Measurements from ENCODE around the gene YTHDF2. TPM values are rescaled to one million over a fixed set of nuclear protein-coding genes. Genes with fewer than 3 reads are reported as not detected.
"Not testable (repeated sequence)": the region's sequence is repeated elsewhere in the genome, so short reads cannot be mapped to it uniquely, and the experiment has no call there.

YTHDF2 gene
- total RNA-seq, 1 donor from 2014 or later, result 88.2 TPM

DNA sequence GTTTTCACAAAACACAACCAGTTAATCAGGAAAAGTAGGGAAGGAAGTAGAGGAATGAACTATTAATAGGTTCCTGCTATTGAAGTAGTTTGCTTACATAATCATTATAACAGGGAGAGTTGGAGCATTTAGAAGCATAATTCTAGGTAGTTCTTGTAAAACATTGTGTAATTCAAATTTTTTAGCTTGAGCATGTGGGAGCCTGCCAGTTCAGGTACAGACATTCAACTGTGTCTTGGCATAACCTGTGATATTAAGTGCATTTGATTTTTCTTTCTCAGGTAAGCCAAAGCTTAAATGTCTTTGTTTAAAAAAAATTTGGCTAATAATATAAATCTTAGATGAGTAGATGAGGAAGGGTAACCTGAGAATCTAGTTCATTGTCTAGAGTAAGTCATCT is 3.4 kb downstream of the YTHDF2 start:
- Mint-ChIP-seq H3K4me1 (ENCODE audit: low read depth) (peaks cover 47% of the 10 kb centered on the region), H3K27me3 (ENCODE audit: low read depth) (no peaks in the 10 kb centered on the region), H3K4me3 (ENCODE audit: low read depth) (peak overlapping the region; percentile 52), H3K36me3 (ENCODE audit: low read depth) (peaks cover 71% of the 10 kb centered on the region), H3K9me3 (no peaks in the 10 kb centered on the region), H3K27ac (peak overlapping the region; percentile 9)
- intact Hi-C loops (cut with micrococcal nuclease), result no loop called here
- no peak for DNase-seq (ENCODE audit: low spot score)

DNA sequence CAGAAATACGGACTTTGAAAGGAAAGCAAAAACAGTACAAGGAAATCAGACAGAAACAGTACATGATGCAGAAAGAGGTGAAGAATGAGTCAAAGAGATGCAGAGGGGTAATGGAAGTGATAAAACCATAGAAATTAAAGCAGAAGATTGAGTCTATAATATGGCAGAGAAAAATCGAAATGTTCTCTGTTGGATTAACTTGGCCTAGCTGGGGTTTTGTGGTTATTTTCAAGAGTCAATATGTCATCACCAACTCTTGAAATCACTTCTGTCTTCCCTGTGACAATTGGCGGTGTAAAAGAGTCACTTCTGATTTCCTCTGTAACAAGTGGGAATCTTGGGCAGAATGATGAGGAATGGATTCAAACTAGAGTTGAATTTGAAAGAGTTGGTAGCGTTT is 7.4 kb downstream of the YTHDF2 start:
- Mint-ChIP-seq H3K27ac (peak overlapping the region; percentile 43), H3K27me3 (ENCODE audit: low read depth) (no peaks in the 10 kb centered on the region), H3K4me3 (ENCODE audit: low read depth) (peak overlapping the region; percentile 63), H3K9me3 (no peaks in the 10 kb centered on the region), H3K36me3 (ENCODE audit: low read depth) (peaks cover 74% of the 10 kb centered on the region), H3K4me1 (ENCODE audit: low read depth) (peaks cover 45% of the 10 kb centered on the region)
- DNase-seq (ENCODE audit: low spot score), result no peak
- intact Hi-C loops (cut with micrococcal nuclease), result no loop called here

DNA sequence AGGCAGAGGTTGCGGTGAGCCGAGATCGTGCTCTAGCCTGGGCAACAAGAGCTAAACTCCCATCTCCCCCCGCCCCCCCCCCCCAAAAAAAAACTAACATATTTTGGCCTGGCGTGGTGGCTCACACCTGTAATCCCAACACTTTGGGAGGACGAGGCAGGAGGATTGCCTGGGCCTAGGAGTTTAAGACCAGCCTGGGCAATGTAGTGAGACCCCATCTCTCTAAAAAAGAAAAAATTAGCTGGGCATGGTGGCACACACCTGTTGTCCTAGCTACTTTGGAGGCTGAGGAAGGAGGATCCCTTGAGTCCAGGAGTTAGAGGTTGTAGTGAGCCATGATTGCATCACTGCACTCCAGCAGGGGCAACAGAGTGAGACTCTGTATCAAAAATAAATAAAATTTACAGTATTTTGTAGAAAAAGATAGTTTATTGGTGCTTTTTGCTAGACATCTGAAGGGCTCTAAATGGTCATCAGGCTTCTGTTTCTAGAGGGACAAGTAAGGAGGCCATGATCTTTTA is 9.0 kb downstream of the YTHDF2 start:
- intact Hi-C loops (cut with micrococcal nuclease), result no loop called here
- H3K4me3 Mint-ChIP-seq (ENCODE audit: low read depth), result no peak overlapping the region
- H3K27ac Mint-ChIP-seq, result no peak overlapping the region
- peaks cover 48% of the 10 kb centered on the region for H3K4me1 Mint-ChIP-seq (ENCODE audit: low read depth)
- no peaks in the 10 kb centered on the region for H3K9me3 Mint-ChIP-seq
- H3K27me3 Mint-ChIP-seq (ENCODE audit: low read depth), result no peaks in the 10 kb centered on the region
- H3K36me3 Mint-ChIP-seq (ENCODE audit: low read depth), result peaks cover 75% of the 10 kb centered on the region
- no peak for DNase-seq (ENCODE audit: low spot score)

DNA sequence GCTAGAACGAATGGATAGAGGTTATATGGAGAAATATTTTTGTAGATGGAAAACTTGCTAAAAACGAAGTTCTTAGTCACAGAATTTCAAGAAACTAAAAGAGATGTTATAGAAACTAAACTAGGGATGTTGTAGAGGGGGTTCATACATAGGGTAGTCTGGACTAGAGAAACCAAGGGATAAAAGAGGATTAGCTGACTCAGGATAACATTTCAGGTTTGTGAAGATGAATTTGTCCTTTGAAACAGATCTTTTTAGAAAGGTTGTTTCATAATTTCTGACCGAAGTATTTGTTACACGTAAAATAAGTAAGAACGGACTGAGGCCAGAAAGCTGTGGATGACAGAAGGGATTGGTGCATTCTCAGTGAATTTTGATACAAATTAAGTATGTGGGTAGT is 13.6 kb downstream of the YTHDF2 start:
- no peaks in the 10 kb centered on the region for H3K9me3 Mint-ChIP-seq
- H3K4me3 Mint-ChIP-seq (ENCODE audit: low read depth), result no peak overlapping the region
- H3K36me3 Mint-ChIP-seq (ENCODE audit: low read depth), result peaks cover 45% of the 10 kb centered on the region
- H3K4me1 Mint-ChIP-seq (ENCODE audit: low read depth), result peaks cover 30% of the 10 kb centered on the region
- H3K27me3 Mint-ChIP-seq (ENCODE audit: low read depth), result no peaks in the 10 kb centered on the region
- intact Hi-C loops (cut with micrococcal nuclease), result no loop called here
- no peak overlapping the region for H3K27ac Mint-ChIP-seq
- no peak for DNase-seq (ENCODE audit: low spot score)

DNA sequence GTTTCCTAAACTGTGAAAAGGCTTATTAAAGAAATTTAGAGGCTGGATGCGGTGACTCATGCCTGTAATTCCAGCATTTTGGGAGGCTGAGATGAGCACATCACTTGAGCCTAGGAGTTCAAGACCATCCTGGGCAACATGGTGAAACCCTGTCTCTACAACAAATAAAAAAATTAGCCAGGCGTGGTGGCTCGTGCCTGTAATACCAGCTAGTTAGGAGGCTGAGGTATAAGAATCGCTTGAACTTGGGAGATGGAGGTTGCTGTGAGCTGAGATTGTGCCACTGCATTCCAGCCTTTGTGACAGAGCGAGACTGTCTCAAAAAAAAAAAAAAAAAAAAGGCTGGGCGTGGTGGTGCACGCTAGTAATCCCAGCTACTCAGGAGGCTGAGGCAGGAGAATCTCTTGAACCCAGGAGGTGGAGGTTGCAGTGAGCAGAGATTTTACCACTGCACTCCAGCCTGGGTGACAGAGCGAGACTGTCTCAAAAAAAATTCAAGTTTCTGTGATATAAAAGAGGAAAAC is 14.1 kb downstream of the YTHDF2 start:
- DNase-seq (ENCODE audit: low spot score); H3K27ac Mint-ChIP-seq; intact Hi-C loops (cut with micrococcal nuclease); H3K27me3 Mint-ChIP-seq (ENCODE audit: low read depth); H3K4me3 Mint-ChIP-seq (ENCODE audit: low read depth); H3K9me3 Mint-ChIP-seq: not testable (repeated sequence)
- Mint-ChIP-seq H3K4me1 (ENCODE audit: low read depth) (peaks cover 30% of the 10 kb centered on the region), H3K36me3 (ENCODE audit: low read depth) (peaks cover 44% of the 10 kb centered on the region)

DNA sequence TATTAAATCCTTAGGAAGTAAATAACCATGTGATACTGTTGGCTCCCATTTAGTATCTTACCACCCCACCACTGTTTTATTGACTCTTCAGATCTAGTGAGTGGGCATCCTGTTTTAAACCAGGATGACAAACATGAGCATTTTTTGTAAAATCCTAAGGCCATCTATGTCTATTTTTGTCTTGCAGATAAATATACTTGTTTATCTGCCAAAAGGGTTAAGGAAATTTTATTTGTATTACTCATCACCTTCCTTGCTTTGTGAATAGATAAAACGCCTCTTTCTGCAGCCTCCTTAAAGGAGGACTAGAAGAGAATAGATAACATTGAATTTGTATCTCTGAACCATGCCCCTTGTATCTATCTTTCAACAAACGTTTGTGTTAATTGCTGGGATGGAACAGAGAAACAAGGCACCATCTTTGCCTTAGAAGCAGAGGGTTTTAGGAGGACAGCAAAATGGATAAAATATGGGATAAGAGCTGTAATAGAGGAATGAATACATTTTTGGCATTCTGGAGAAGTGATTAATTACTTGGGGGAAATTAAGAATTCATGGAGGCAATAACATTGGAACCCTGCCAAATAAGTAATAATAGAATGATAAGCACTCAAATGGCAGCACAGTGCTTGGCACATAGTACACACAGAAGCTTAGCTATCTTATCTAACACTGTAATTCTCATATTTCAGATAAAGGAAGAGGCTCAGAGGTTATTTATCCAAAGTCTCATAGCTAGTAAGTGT is 14.7 kb downstream of the YTHDF2 start:
- peaks cover 40% of the 10 kb centered on the region for H3K36me3 Mint-ChIP-seq (ENCODE audit: low read depth)
- no peak overlapping the region for H3K27ac Mint-ChIP-seq
- no peaks in the 10 kb centered on the region for H3K27me3 Mint-ChIP-seq (ENCODE audit: low read depth)
- H3K4me3 Mint-ChIP-seq (ENCODE audit: low read depth), result no peak overlapping the region
- H3K4me1 Mint-ChIP-seq (ENCODE audit: low read depth), result peaks cover 27% of the 10 kb centered on the region
- H3K9me3 Mint-ChIP-seq, result no peaks in the 10 kb centered on the region
- intact Hi-C loops (cut with micrococcal nuclease), result no loop called here
- DNase-seq (ENCODE audit: low spot score), result no peak

DNA sequence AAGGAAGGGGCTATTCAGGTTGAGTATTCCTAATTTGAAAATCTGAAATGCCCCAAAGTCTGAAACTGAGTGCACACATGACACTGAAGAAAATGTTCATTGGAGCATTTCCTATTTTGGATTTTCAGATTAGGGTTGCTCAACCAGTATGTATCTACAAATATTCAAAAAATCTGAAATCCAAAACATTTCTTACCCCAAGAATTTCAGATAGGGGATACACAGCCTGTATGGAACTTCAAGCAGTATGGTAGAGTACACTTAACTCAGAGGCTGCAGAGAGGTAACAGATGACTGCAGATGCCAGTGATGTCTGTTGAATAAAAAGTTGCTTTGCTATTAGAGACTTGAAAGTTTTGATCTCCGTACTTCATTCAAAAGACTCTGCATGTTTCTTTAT is 19.0 kb downstream of the YTHDF2 start:
- no peaks in the 10 kb centered on the region for H3K27me3 Mint-ChIP-seq (ENCODE audit: low read depth)
- no peaks in the 10 kb centered on the region for H3K9me3 Mint-ChIP-seq
- intact Hi-C loops (cut with micrococcal nuclease), result no loop called here
- H3K4me3 Mint-ChIP-seq (ENCODE audit: low read depth), result no peak overlapping the region
- no peak overlapping the region for H3K27ac Mint-ChIP-seq
- H3K4me1 Mint-ChIP-seq (ENCODE audit: low read depth), result peaks cover 11% of the 10 kb centered on the region
- H3K36me3 Mint-ChIP-seq (ENCODE audit: low read depth), result peaks cover 31% of the 10 kb centered on the region
- DNase-seq (ENCODE audit: low spot score), result no peak

DNA sequence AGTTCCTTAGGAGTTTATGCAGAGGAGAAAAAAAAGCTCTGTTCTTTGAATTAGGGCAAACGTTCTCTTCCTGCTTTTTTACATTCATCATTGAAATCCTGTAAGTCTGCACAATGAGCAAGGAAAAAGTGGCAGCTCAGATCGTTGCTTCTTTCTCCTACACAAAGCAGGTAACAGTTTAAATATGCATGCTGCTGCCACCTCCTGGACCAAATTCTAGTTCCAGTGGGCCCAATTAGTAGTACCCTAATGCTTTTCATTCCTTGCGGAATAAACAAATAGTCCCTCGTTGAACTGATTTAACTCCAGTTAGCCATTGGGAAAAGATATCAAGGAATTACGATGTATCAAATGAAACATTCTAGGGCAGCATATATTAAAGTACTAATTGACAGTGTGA is 20.1 kb downstream of the YTHDF2 start:
- no peaks in the 10 kb centered on the region for H3K27me3 Mint-ChIP-seq (ENCODE audit: low read depth)
- H3K9me3 Mint-ChIP-seq, result no peaks in the 10 kb centered on the region
- peaks cover 7% of the 10 kb centered on the region for H3K4me1 Mint-ChIP-seq (ENCODE audit: low read depth)
- no peak overlapping the region for H3K4me3 Mint-ChIP-seq (ENCODE audit: low read depth)
- no peak for DNase-seq (ENCODE audit: low spot score)
- intact Hi-C loops (cut with micrococcal nuclease), result no loop called here
- no peak overlapping the region for H3K27ac Mint-ChIP-seq
- peaks cover 26% of the 10 kb centered on the region for H3K36me3 Mint-ChIP-seq (ENCODE audit: low read depth)

DNA sequence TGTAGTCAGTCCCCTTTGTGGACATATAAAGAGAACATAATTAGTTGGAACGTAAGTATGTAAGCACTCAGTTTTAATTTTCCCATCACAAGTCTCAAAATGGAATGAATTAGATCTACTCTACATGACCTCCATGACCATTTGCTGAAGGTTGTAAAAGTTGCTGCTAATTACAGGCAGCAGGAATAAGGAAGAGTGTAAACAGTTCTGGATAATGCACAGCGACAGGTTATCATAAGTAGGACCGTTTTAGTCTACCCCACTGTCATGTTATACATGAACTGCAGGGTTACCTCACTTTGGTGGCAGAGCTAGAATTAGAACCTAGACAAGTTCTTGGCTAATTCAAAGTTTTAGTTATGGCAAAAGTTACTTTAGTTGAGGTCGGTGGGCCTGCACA is 21.7 kb downstream of the YTHDF2 start:
- Mint-ChIP-seq H3K27me3 (ENCODE audit: low read depth) (no peaks in the 10 kb centered on the region), H3K4me3 (ENCODE audit: low read depth) (no peak overlapping the region), H3K36me3 (ENCODE audit: low read depth) (peaks cover 29% of the 10 kb centered on the region), H3K4me1 (ENCODE audit: low read depth) (peaks cover 7% of the 10 kb centered on the region), H3K9me3 (no peaks in the 10 kb centered on the region), H3K27ac (no peak overlapping the region)
- DNase-seq (ENCODE audit: low spot score), result no peak
- intact Hi-C loops (cut with micrococcal nuclease), result no loop called here

DNA sequence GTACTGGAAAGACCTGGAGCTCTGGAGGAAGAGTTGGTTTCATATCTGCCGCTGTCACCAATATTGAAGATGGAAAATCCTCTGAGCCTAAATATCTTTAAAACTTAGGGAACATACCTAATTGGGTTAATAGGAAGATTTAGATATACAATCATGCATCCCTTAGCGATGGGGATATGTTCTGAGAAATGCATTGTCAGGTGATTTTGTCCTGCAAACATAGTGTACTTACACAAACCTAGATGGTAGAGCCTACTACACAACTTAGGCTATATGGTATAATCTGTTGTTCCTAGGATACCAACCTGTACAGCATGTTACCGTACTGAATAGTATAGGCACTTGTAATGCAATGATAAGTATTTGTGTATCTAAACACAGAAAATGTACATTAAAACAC is 22.5 kb downstream of the YTHDF2 start:
- Mint-ChIP-seq H3K4me3 (ENCODE audit: low read depth) (no peak overlapping the region), H3K27ac (no peak overlapping the region), H3K4me1 (ENCODE audit: low read depth) (peaks cover 6% of the 10 kb centered on the region), H3K36me3 (ENCODE audit: low read depth) (peaks cover 27% of the 10 kb centered on the region), H3K27me3 (ENCODE audit: low read depth) (no peaks in the 10 kb centered on the region), H3K9me3 (no peaks in the 10 kb centered on the region)
- no peak for DNase-seq (ENCODE audit: low spot score)
- intact Hi-C loops (cut with micrococcal nuclease), result no loop called here

DNA sequence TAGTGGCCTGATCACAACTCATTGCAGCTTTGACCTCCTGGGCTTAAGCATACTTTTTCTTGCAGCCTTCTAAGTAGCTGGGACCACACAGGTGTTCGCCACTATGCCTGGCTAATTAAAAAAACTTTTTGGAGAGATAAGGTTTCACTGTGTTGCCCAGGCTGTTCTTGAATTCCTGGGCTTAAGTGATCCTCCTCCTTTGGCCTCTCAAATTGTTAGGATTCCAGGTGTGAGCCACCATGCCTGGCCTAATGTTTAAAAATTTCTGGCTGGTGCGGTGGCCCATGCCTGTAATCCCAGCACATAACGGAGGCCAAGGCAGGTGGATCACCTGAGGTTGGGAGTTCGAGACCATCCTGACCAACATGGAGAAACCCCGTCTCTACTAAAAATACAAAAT is 24.4 kb downstream of the YTHDF2 start:
- intact Hi-C loops (cut with micrococcal nuclease), result no loop called here
- no peak for DNase-seq (ENCODE audit: low spot score)
- Mint-ChIP-seq H3K27me3 (ENCODE audit: low read depth) (no peaks in the 10 kb centered on the region), H3K4me3 (ENCODE audit: low read depth) (no peak overlapping the region), H3K4me1 (ENCODE audit: low read depth) (peaks cover 6% of the 10 kb centered on the region), H3K27ac (no peak overlapping the region), H3K36me3 (ENCODE audit: low read depth) (peaks cover 37% of the 10 kb centered on the region), H3K9me3 (no peaks in the 10 kb centered on the region)

DNA sequence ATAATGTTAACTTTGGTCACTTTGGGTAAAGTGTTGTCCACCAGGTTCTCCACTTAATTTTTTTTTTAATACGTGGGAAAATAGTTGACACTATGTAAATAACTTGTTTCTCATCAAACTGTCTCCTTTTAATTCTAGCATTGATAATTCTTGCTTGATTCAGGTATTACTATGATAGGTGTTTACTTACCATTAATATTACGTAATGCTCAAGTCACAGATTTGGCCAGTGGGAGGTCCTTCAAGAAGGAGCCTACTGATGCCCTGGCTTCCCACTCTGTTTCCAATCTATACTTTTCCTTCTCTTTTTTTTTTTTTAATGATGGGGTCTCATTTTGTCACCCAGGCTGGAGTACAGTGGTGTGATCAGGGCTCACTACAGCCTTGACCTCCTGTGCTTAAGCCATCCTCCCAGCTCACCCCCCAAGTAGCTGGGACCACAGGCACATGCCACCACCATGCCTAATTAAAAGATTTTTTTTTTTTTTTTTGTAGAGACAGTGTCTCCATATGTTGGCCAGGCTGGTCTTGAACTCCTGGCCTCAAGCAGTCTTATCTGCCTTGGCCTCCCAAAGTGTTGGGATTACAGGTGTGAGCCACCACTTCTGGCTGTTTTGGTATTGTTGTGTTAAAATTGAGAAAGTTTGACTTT is 29.9 kb downstream of the YTHDF2 start:
- Mint-ChIP-seq H3K4me1 (ENCODE audit: low read depth) (peaks cover 4% of the 10 kb centered on the region), H3K27me3 (ENCODE audit: low read depth) (no peaks in the 10 kb centered on the region), H3K36me3 (ENCODE audit: low read depth) (peaks cover 41% of the 10 kb centered on the region), H3K27ac (no peak overlapping the region), H3K4me3 (ENCODE audit: low read depth) (no peak overlapping the region), H3K9me3 (no peaks in the 10 kb centered on the region)
- DNase-seq (ENCODE audit: low spot score), result no peak
- intact Hi-C loops (cut with micrococcal nuclease), result no loop called here

DNA sequence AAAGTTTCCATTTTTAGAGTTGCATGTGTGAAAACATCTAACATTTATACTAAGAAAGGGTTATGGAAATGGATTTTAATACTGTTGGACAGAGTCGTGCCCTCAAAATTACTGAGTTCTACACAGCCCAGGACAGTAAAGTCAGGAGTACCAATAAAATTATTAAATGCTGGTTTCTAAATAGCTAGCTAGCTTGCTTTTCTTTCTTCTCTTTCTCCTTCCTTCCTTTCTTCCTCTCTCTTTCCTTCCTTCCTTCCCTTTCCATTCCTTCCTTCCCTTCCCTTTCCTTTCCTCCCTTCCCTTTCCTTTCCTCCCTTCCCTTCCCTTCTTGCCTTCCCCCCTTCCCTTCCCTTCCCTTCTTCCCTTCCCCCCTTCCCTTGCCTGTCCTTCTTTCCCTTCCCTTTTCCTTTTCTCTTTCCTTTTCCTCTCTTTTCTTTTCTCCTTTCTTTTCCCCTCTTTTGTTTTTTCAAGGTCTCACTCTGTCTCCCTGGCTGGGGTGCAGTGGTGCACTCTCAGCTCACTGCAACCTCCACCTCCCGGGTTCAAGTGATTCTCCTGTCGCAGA is 33.9 kb downstream of the YTHDF2 start:
- peaks cover 41% of the 10 kb centered on the region for H3K36me3 Mint-ChIP-seq (ENCODE audit: low read depth)
- no peak overlapping the region for H3K27ac Mint-ChIP-seq

More for the DNA sequence above, 33.9 kb downstream of the YTHDF2 start:
- Mint-ChIP-seq H3K9me3 (no peaks in the 10 kb centered on the region), H3K4me3 (ENCODE audit: low read depth) (no peak overlapping the region), H3K4me1 (ENCODE audit: low read depth) (peaks cover 8% of the 10 kb centered on the region), H3K27me3 (ENCODE audit: low read depth) (no peaks in the 10 kb centered on the region)
- DNase-seq (ENCODE audit: low spot score), result no peak
- intact Hi-C loops (cut with micrococcal nuclease), result no loop called here

Measured in activated T-helper 2 cell treated with anti-CD3 and anti-CD28 coated beads, Interferon-gamma antibody, Interleukin-2, Interleukin-4, amounts not matched to agents 10 μg/mL and 5 μg/mL and 100 μg/mL, durations not matched to agents 14 hours and 24 hours and 36 hours (primary cell).